Medulla oblongata (tissue), 1 donor: ENCODE measurements around the gene PPP2CA.
A peak's percentile ranks its signal among the peaks of the same experiment; 100 is the strongest.
"Not testable (repeated sequence)": the region's sequence is repeated elsewhere in the genome, so short reads cannot be mapped to it uniquely, and the experiment has no call there.

ENCODE experiments used
- DNase-seq: peaks from one replicate; pipeline ENCODE4 v3.0.0-alpha.2; 2015; ENCODE audit errors: extremely low spot score

The PPP2CA gene

GRCh38 chr5:134225780-134226440 lies at the start of gene PPP2CA:
PPP2CA (minus strand) TSS chr5:134226073; CDS start chr5:134225861, 212 bp downstream.
- peak; percentile 99 for DNase-seq

DNA sequence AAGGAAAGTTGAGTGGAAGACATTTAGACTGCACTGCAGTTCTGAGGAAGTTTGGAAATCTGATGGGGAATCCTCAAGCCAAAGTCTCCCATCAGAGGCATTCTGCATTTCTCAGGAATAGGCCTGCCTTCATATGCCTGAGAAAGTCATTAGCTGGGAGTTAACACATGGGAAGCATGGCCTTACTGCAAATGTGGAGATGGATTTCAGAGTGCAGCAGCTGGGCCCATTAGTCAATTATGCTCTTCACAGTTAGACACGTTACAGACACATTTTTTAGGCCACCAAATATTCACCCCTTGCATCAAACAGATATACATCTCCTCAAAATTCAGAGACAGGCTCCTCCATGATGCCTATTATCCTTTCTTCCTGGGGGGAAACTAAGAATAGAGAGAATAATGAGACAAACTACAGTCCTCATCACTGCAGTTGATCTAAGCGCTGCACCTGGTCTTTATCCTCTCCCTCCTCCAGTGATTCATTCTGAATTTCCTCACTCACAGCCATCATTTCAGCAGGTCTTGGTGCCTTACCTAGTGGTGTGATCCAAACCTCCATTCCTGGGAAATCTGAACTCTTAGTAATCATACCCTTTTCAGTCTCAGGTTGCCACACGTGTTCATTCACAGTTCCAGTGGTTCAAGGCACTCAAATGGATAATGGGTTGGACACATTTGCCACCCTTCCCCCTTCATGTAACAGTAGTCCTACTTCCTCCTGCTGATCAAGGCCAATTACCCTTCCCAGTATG lies 47.9 kb upstream of the PPP2CA start:
- no peak for DNase-seq

DNA sequence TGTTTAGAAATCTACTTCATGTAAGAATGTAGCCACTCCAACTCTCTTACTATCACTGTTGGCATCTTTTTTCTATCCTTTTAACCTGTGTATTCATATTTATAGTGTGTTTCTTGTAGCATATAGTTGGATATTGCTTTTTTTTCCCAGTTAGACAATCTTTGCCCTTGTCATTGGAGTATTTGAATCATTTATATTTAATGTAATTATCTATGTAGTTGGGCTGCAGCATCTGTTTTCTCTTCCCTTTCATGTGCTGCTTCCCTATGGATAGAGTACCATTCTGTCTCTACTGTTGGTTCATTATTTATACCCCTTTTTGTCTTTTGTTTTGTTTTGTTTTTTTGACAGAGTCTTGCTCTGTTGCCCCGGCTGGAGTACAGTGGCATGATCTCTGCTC lies 45.2 kb upstream of the PPP2CA start:
- no peak for DNase-seq

DNA sequence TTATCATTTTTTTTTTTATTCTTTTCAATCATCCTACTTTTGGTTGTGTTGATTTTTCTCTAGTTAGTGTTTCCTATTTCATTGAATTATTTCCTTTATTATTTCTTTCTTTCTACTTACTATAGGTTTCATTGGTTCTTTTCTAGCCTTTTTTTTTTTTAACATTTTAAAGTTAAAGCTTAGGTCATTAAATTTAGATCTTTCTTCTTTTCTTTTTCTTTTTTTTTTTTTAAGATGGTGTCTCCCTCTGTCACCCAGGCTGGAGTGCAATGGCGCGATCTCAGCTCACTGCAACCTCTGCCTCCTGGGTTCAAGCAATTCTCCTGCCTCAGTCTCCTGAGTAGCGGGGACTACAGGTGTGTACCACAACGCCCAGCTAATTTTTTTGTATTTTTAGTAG lies 43.0 kb upstream of the PPP2CA start:
- no peak for DNase-seq

- DNase-seq = no peak
Measured at GRCh38 chr5:134268019-134268601, 42.2 kb upstream of the PPP2CA start.

DNA sequence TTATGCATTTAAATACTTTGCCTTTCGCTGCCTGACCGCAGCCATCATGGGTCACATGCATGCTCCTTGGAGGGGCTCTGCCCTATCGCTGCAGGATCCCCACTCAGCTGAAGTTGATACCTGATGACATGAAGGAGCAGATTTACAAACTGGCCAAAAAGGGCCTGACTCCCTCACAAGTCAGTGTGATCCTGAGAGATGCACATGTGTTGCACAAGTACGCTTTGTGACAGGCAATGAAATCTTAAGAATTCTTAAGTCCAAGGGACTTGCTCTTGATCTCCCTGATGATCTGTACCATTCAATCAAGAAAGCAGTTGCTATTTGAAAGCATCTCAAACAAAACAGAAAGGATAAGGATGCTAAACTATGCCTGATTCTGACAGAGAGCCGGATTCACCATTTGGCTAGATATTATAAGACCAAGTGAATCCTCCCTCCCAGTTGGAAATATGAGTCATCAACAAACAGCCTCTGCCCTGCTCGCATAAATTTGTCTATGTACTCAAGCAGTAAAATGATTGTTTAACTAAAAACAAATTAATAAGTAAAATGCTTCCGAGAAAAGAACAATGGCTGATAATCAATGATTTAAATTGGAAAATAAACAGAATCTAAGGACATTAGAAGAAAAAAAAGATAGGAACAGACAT lies 41.6 kb upstream of the PPP2CA start:
- DNase-seq = no peak

DNA sequence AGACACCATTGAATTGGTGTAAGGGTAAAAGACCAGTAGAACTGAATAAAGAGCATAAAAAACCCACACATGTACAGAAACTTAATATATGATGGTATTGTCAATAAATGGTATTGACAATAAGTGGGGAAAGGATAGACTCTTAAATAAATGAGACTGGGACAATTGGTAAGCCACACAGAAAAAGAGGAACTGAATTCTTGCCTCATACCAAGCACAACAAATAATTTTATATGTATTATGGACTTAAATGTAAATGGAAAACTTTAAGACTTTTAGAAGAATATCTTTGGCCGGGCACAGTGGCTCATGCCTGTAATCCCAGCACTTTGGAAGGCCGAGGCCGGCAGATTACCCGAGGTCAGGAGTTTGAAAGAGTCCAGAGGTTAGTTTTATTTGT lies 37.9 kb upstream of the PPP2CA start:
- no peak for DNase-seq

GRCh38 chr5:134262629-134263028 lies 36.8 kb upstream of the PPP2CA start:
- not testable (repeated sequence) for DNase-seq

- DNase-seq = no peak
Measured at GRCh38 chr5:134258896-134259295, 33.0 kb upstream of the PPP2CA start.

DNA sequence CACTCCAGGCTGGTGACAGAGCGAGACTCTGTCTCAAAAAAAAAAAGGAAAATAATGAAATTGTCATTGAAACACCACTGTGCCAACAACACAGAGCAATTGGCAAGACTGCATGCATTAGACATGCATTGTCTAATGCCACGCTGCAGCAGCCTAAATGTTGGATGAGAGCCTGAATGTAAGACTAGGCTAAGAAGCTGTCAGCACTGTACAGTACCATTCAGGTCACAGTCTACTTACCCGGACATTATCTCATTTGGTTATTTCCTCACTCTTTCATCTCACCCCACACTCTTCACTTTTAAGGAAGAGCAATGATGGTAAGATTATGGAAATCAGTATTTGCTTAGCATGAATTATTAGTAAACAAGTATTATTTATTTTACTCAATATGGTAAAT lies 31.3 kb upstream of the PPP2CA start:
- DNase-seq = no peak

DNA sequence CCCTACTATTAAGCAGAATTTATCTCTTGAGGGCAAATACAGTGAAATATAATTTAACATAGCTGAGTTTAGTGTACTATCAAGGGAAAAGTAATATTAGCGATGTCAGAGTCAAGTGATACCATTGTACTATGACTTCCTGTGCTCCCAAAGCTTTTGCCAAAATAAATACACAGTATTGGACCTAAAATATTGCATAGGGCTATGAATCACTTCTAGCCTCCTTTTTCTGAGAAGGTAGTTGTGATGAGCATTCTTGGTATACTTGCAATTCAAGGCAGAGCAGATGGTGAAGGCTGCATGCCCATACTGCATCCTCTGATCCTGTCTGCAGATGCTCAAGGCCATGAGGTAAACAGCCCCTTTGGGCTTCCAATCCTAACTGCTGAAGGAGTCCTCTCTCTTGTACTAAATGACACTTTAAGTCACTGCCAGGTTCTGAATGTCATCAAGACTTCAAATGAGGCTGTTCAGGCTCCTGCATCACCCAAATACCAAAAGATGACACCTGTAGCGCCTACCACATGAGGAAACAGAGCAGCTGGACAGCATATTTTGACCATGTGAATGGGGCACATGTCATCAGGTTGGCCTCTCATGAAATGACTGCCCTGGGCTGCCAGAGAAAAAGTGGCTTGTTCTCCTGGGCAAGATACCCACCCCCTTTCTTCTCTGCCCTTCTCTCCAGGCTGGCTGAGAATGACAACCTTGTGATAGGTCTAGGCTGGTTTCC lies 29.7 kb upstream of the PPP2CA start:
- no peak for DNase-seq

- DNase-seq = not testable (repeated sequence)
Measured at GRCh38 chr5:134253368-134254153, 27.7 kb upstream of the PPP2CA start.

DNA sequence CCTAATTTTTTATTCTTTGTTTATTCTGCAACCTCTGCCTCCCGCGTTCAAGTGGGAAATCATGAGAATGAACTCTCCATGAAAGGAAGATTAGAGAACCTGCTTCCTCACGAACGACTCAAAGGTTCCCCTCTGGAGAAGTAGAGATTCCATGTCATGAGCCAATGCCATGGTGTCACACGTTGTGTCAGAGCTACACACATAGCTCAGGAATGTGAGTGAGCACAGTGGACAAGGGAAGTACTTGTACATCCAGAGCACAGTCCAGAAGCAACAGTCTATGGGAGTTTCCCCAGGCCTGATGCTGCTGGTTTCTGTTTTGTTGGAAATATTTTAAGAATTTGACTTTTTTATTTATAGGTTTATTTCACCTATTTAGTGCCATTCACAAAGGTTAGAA lies 26.8 kb upstream of the PPP2CA start:
- no peak for DNase-seq

GRCh38 chr5:134250949-134251348 lies 25.1 kb upstream of the PPP2CA start:
- no peak for DNase-seq

GRCh38 chr5:134249469-134250379 lies 23.9 kb upstream of the PPP2CA start:
- DNase-seq = peak; percentile 83

- DNase-seq = no peak
Measured at GRCh38 chr5:134248256-134248655, 22.4 kb upstream of the PPP2CA start.

DNA sequence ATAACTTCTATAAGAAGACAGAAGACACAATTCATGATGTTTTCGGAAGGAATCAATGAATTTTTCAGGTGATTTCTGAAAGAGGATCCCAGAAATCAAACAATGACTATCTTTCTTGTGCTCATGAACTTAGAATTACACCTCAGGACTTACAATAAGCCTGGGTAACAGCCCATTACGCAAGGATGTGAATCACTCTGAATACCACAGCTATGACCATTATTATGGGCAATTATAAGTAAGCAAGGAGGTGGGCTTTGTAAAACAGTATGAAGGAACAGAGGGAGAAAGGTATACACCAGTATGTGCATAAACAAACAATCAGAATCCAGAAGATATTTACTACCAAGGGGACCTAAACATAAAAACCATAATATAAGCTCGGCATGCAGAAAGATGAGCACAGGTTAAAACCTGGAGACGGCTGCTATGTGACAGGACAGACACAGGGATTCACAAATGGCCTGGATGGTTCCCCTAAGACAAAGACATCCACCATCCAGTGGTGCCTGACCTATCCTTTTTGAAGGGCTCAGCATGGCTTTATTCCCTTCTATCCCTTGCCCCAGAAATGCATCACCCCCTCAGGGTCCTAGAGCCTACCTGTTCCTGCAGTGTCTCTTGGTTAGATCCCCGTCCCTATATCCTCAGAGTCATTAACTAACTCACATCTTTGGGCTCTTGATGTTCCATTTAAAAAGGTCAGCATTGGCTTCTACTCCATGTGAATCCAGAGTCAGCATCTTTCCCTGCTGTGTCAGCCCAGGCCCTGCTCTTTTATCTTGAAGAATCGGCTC lies 21.8 kb upstream of the PPP2CA start:
- no peak for DNase-seq

GRCh38 chr5:134246771-134247427 lies 21.0 kb upstream of the PPP2CA start:
- no peak for DNase-seq

GRCh38 chr5:134245692-134246091 lies 19.8 kb upstream of the PPP2CA start:
- DNase-seq = no peak
